Hematopoietic multipotent progenitor cell treated with erythropoietin and hydrocortisone succinate and interleukin-3 and kit ligand, for 15 days (in vitro differentiated cells): ENCODE data around the gene DRG2.

Experiments
- DNase-seq: peaks from one replicate; pipeline ENCODE4 v3.0.0-alpha.2; 2015; ENCODE audit warnings: low spot score

The DRG2 gene

GRCh38 chr17:18116078-18116477 lies 28.3 kb downstream of the DRG2 start:
- no peak for DNase-seq

GRCh38 chr17:18117533-18117932 lies 29.8 kb downstream of the DRG2 start:
- DNase-seq = no peak

GRCh38 chr17:18117982-18118975 lies 30.5 kb downstream of the DRG2 start:
- no peak for DNase-seq

- no peak for DNase-seq
These were observed 31.5 kb downstream of the DRG2 start for GRCh38 chr17:18119166-18119745.

DNA sequence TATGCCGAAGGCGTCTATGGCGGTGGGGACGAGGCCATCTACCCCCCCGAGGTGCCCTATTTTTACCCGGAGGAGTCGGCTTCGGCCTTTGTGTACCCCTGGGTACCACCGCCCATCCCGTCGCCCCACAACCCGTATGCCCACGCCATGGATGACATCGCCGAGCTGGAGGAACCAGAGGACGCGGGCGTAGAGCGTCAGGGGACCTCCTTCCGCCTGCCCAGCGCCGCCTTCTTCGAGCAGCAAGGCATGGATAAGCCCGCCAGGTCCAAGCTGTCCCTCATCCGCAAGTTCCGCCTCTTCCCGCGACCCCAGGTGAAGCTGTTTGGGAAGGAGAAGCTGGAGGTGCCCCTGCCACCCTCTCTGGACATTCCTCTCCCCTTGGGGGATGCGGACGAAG lies 32.2 kb downstream of the DRG2 start:
- DNase-seq = no peak

DNA sequence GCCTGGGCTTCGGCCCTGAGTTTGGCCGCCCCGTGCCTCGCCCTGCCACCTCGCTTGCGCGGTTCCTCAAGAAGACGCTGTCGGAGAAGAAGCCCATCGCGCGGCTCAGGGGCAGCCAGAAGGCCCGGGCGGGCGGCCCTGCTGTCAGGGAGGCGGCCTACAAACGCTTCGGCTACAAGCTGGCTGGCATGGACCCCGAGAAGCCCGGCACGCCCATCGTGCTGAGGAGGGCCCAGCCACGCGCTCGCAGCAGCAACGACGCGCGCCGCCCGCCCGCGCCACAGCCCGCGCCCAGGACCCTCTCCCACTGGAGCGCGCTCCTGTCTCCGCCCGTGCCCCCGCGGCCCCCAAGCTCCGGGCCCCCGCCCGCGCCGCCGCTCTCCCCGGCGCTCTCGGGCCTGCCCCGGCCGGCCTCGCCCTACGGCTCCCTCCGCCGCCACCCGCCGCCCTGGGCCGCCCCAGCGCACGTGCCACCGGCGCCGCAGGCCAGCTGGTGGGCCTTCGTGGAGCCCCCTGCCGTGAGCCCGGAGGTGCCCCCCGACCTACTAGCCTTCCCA lies 32.8 kb downstream of the DRG2 start:
- no peak for DNase-seq

- no peak for DNase-seq
These were observed 33.6 kb downstream of the DRG2 start for GRCh38 chr17:18121144-18121910.

DNA sequence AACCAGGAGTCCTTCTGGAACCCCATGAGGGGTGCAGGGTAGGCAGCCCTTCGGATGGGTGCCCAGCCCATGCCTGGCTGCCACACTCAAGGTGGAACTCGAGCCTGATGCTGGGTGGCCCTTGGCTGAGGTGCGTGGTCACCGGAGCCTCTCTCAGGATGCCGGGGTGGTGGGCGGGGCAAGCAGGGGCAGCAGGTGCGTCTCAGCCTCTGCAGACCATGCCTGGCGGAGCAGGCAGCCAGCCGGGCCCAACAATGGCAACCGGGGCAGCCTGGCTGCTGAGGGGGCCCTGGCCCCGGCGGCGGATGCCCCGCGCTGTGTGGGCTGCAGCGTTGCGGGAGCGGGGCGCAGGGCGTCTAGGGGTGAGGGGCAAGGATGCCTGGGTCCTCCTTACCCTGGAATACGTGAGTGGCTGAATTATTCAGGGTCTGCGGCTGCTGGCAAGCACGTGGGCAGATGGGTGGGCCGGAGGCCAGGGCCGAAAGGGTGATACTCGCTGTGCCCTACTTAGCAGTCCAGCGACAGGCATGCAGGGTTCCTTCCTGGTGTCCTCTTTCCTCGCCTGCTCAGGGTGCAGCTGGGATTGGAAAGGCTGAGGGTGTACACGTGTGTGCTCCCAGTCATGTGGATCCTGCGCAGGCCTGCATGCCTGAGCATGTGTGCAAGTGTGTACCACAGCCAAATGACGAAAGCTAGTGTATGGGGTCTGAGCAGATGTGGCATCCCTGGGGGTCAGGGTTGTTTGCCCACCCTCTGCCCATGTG lies 35.4 kb downstream of the DRG2 start:
- DNase-seq = no peak

GRCh38 chr17:18124345-18125126 lies 36.8 kb downstream of the DRG2 start:
- no peak for DNase-seq

- DNase-seq = no peak
These were observed 41.3 kb downstream of the DRG2 start for GRCh38 chr17:18129041-18129502.

DNA sequence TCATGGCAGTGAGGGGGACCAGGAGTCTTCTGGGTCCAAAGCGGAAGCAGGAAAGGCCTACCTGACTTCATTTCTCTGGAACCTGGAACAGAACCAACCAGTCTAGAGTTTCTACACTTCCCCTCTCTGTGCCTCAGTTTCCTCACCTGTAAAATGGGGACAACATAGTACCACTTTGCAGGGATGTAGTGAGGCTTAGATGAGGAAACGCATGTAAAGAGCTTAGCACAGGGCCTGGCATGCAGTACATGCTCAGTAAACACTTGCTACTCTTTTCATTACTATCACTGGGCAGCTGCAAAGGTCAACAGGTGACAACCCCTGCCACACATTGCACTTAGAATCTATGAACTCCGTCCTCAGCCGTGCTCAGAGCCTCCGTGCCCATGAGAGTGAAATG lies 45.0 kb downstream of the DRG2 start:
- no peak for DNase-seq

DNA sequence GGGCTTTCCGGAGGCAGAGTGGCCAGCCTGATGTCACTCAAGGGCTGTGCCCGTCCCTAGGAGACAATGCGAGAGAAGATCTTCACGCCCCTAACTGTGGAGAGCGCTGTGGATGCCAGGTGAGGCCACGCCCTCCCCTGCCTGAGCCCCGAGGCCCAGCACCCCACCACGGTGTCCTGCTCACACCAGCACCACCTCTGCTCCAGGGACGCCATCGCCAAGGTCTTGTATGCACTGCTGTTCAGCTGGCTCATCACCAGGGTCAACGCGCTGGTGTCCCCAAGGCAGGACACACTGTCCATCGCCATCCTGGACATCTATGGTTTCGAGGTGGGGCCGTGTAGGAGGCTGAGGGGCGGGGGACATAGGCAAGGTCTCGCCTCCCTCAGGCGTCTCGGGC lies 48.6 kb downstream of the DRG2 start:
- DNase-seq = no peak

DNA sequence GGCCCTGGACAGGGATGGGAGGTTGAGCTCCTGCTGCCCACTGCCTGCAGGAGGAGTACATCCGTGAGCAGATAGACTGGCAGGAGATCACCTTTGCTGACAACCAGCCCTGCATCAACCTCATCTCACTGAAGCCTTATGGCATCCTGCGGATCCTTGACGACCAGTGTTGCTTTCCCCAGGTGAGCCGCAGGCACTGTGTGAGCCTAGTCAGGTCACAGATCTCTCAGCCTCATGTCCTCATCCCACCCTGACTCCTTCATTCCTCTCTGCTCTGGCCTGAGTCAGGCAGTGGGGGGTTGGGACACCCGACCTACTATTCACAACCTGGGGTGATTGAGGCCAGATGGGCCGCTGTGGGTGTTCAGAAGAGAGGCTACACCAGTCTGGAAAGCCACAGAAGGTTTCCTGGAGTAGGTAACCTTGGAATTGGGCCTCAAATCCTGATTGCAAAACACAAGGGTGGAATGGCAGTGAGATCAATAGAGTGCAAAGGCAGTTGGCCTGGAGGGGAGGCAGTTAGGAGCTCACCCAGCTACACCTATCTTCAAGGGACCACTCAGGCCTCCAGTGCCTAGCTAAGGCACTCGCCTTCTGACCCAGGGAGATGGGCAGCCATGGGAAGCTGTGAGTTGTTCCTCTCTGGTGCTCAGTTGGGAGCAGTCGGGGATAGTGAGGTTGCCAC lies 50.5 kb downstream of the DRG2 start:
- DNase-seq = no peak

DNA sequence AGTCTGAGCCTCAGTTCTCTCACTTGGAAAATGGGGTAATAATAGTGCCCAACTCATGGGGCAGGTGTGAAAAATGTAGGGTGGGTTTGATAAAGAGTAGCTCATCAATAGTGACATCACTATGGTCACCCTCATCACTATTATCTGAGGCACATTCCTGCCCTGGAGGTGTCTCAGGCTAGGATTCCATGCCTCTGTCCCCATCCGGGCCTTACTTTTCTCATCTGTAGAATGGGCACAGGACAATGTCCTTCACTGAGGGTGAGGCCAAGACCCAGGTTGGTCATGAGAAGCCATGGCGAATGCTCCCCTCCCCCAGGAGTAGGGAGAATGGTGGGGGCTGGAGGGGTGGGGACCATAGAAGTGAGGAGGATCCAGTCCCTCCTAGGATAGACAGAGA lies 51.3 kb downstream of the DRG2 start:
- DNase-seq = no peak

DNA sequence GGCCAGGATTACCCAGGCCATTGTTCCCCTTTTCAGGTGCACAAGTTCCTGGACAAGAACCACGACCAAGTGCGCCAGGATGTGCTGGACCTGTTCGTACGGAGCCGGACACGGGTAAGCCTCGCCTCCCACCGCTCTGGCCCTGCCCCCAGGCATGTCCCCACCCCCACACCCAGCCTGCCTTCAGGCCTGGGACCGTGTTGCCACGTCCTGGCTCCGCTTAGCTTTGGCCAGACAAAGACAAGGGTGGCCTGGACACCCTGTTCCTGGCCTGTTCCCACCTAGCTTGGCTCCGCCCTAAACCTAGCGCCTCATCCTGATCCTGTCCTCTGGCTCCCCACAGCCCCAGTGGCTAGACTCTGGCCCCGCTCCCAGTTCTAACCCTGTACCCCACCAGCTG lies 51.8 kb downstream of the DRG2 start:
- DNase-seq = no peak

DNA sequence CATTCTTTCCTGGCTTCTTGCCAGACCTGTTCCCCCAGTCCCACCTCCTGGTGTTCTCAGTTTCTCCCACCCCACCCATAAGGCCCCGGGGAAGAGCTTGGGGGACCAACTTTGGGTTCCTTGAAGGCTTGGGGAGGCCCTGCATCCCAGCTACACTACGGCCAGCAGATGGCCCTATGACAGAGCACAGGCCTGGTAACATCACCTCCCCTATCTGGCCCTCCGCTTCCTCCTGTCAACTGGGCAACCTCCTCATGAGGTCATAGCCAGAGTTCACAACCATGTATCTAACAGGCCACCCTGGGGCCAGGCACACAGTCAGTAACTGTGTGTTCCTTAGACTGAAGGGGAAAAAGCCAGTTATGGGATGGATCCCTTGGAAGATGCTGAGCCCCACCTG lies 52.2 kb downstream of the DRG2 start:
- DNase-seq = no peak

DNA sequence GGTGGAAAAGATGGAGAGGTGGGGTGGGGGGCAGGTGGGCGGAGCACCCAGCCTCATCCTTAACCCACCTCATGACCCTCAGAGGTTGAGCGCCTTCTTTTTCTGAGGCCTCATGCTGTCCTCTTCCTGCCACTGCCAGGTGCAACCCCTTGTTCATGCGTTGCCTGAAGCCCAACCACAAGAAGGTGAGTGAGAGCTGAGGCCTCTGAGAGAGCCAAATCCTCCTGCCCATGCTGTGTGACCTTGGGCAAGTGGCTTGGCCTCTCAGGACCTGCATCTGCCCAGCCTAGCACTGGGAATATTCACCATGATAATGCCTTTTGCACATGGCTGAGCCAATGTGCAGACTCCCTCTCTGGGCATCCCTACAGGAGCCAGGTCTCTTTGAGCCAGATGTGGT lies 52.9 kb downstream of the DRG2 start:
- no peak for DNase-seq

DNA sequence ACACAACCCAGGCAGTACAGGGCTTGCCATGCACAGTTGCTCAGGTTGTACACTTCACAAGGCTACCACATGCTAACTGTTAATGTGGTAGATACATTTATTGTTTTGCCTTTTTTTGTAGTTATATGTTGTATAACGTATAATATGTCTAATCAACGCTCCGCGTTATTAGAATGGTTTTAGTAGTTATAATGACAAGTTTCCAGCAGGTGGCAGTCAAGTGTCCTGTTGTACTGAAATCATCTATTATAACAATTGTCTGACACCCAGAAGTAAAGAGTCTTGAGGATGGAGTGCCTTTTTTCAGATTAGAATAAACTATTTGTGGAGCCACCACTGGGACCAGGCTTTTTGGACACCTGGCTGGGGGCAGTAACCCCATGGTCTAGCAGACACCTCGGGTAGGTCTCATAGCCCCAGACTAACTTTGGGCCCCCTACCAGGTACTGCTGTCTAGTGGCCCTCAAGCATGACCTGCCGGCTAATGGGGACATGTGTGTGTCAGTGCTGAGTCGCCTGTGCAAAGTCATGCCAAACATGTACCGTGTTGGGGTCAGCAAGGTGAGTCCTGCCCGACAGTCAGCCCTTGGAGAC lies 53.6 kb downstream of the DRG2 start:
- DNase-seq = peak; percentile 75

GRCh38 chr17:18142417-18142816 lies 54.7 kb downstream of the DRG2 start:
- DNase-seq = no peak
